DMS153 (cell line): ENCODE results near the gene HDAC9.
A peak's percentile ranks its signal among the peaks of the same experiment; 100 is the strongest.

Experiments
- DNase-seq: peaks from one replicate; lab custom pipeline; 2025; lab: John Stamatoyannopoulos, UW

The HDAC9 gene

DNA sequence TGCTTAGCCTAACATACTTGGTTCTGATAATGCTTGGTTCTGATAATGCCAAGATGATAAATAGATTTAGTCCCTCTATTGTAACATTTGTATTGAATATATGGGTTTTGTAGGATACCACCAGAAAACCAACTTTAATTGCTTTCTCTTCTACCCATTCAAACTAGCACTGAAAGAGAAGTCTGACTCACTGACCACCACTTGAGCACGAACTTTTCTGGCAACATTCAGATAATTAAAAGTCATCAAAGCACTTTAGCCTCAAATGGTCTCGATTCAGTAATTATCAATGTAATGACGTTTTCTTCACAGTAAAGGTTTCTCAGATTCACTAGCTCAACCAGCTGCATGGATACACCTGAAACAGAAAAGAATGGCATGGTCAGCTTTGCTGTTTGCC lies 63.0 kb downstream of the HDAC9 start:
- no peak for DNase-seq

- no peak for DNase-seq
Observed at GRCh38 chr7:18558910-18559309, 63.4 kb downstream of the HDAC9 start.

- DNase-seq, result no peak
Observed at GRCh38 chr7:18559756-18560155, 64.2 kb downstream of the HDAC9 start.

- no peak for DNase-seq
Observed at GRCh38 chr7:18564779-18565178, 69.2 kb downstream of the HDAC9 start.

DNA sequence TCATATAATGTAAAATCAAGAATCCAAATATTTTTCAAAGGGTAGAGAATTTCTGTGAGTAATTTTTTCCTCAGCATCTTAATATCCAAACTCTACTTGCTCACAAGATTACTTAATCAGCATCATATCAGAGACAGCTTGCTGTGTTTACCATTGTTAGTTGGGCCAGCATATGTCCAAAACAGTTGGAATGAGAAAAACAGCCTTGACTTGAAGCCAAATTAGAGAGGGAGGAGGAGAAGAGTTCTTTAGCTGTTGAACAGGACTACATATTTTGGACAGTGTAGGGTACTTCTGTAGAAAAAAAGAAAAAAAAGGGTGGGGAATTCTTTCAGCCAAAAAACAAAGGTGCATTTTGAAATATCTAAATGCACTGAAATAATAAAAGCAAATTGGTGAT lies 69.8 kb downstream of the HDAC9 start:
- DNase-seq, result no peak

DNA sequence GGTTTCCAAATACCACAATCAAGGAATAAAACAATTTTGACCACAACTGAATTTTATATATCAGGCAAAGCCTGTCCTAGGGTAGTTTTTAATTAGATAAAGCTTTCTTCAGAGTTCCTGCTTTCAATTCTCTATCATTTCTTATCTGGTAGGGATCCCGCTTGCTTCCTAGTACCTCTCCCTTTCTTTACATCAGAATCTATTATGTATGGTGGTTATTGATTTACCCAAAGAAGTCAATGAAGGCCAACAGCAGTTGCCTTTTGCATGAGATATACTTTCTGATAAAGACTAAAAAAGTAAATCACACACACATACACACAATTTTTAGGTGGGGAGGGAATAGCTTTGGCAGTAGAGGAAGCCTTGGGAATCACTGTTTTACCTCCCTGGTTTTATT lies 70.7 kb downstream of the HDAC9 start:
- no peak for DNase-seq

DNA sequence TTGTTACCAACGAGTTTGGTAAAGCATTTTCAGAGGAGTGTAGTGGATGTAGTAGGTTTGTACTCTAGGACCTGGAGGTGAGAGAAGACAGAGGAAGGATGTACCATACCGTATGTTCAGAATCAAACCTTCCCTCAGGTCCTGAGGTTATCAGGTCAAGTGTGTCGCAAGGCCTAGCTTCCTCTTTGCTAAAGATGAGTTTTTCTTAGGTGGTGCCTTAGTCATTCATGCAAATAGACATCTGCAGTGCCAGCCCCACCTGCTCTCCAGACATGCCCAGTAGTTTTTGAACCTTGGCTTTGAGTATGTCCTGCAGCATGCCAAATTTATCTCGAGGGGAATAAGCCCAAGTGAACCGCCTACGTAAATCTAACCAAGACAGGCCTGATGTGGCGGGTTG lies 71.3 kb downstream of the HDAC9 start:
- DNase-seq, result no peak

GRCh38 chr7:18570441-18570840 lies 74.9 kb downstream of the HDAC9 start:
- DNase-seq, result peak; percentile 25

DNA sequence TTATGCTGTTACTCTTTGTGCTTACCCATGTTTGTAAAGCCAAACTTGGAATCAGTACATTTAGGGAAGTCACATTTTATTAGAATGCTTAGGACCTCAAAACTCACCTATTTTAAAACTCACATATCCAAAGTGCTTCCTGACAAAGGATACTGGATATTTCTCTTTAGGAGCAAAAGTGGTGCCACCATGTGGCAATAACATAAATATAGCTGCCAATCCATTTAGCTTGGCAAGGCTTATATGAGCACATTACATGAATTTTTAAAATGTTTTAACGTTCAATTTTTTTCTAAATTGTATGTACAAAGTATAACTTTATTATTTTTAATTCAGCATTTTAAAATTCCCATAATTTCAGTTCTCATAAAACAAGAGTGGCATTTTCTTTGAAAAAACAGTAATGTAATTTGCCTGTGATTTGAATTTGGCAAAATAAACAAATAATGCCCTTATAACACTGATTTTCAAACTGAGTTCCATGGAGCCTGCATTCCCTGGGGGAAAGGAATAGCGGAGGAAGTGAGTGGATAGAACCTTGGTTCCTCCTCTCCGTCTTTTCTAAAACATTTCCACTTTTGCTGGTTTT lies 75.4 kb downstream of the HDAC9 start:
- DNase-seq, result peak; percentile 40

- no peak for DNase-seq
Observed at GRCh38 chr7:18572154-18572553, 76.6 kb downstream of the HDAC9 start.

GRCh38 chr7:18572885-18573284 lies 77.3 kb downstream of the HDAC9 start:
- no peak for DNase-seq

DNA sequence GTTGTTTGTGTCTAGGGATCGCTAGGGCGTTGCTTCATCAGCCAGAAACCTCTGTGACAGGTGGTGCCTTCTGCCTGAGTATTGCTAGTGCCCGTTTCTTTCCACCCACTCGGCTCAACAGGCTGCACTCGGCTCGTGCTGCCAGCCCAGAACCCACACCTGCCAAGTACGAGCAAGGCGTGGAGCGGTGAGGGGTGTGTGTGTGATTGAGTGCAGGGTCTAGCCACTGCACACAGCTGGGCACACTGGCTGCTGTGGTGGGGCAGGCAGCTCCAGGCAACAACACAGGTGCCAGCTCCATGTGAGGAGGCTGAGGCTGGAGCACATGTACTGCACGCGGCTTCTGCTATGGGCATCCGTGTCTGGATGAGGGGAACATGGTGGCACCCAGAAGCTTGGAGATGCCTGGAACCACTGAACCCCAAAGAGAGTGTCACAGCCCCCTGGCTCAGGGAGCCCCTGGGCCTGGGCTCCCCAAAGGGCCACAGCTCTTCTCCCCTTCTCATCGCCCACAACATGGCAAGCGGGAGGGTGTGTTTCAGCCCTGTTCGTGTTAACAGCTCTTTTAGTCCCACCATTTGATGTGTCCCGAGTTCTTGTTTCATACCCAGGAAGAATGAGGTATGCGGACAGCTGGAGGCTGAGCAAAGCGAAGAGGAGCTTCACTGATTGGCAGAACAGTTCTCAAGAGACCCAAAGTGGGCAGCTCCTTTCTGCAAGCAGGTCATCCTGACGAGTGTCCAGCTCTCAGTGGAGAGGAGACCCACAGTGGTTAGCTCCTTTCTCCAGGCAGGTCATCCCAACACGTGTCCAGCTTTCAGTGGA lies 78.1 kb downstream of the HDAC9 start:
- DNase-seq, result no peak

- no peak for DNase-seq
Observed at GRCh38 chr7:18574235-18574540, 78.6 kb downstream of the HDAC9 start.

GRCh38 chr7:18574676-18575075 lies 79.1 kb downstream of the HDAC9 start:
- DNase-seq, result no peak

GRCh38 chr7:18575622-18576572 lies 80.3 kb downstream of the HDAC9 start:
- DNase-seq, result no peak

GRCh38 chr7:18577096-18577771 lies 81.7 kb downstream of the HDAC9 start:
- DNase-seq, result no peak

DNA sequence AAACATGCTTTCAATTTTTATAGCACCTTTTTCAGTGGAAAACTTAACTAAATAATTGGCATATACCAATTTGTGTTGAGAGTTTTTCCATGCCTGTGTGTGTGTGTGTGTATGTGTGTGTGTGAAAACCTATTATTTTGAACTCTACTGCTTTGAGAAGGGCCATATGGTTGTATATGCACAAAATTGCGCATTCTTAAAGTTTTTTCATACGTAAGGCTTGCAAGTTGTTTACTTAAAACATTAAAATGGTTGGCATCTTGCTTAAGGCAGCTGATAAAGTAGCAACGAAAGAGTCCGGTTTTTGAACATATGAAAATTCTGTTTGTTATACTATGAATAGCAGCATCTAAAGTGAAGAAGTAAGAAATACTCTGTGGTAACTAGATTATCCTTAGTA lies 84.1 kb downstream of the HDAC9 start:
- no peak for DNase-seq

- no peak for DNase-seq
Observed at GRCh38 chr7:18580950-18581349, 85.4 kb downstream of the HDAC9 start.

GRCh38 chr7:18583305-18583704 lies 87.8 kb downstream of the HDAC9 start:
- no peak for DNase-seq

GRCh38 chr7:18590241-18590640 lies 94.7 kb downstream of the HDAC9 start:
- DNase-seq, result no peak

GRCh38 chr7:18590744-18591340 lies 95.3 kb downstream of the HDAC9 start:
- DNase-seq, result no peak
